Activated CD4-positive, alpha-beta memory T cell treated with anti-CD3 and anti-CD28 coated beads, Interleukin-2, amount 10 ng/mL, durations not matched to agents 7 days and 5 days (primary cell): Measurements from ENCODE around the gene FARS2. TPM values are rescaled to one million over a fixed set of nuclear protein-coding genes. Genes with fewer than 3 reads are reported as not detected.

Source experiments
- CTCF ChIA-PET: fragments of 350-600 bp; sonication (Branson Sonifier 250); formaldehyde crosslinking; loops from one replicate; lab custom pipeline; 2021; ENCODE audit warnings: antibody characterized with exemption, inconsistent platforms; lab: Charles Lee
- POLR2A ChIA-PET: fragments of 350-600 bp; sonication (Branson Sonifier 250); formaldehyde crosslinking; loops from one replicate; lab custom pipeline; 2021; ENCODE audit warnings: antibody characterized with exemption; lab: Charles Lee
- DNase-seq: peaks from one replicate; pipeline ENCODE4 v3.0.0-alpha.2; 2020
- H3K27ac Mint-ChIP-seq: one replicate; pipeline ENCODE4 v1.8.0; 2021; ENCODE audit warnings: mild to moderate bottlenecking, mixed read lengths
- H3K27me3 Mint-ChIP-seq: one replicate; pipeline ENCODE4 v1.8.0; 2021; ENCODE audit warnings: mixed read lengths
- H3K36me3 Mint-ChIP-seq: one replicate; pipeline ENCODE4 v1.8.0; 2021; ENCODE audit warnings: low read depth, mixed read lengths
- H3K4me1 Mint-ChIP-seq: one replicate; pipeline ENCODE4 v1.8.0; 2021; ENCODE audit warnings: mixed read lengths
- H3K4me3 Mint-ChIP-seq: one replicate; pipeline ENCODE4 v1.8.0; 2021; ENCODE audit warnings: mild to moderate bottlenecking, mixed read lengths
- H3K9me3 Mint-ChIP-seq: one replicate; pipeline ENCODE4 v1.8.0; 2021; ENCODE audit warnings: mixed read lengths
- total RNA-seq, 2 experiments: library from RNA; stranded (reverse); gene quantifications; one replicate each; pipeline ENCODE4 v1.2.3, GENCODE V29; 2021

Gene FARS2
- total RNA-seq, 2 experiments from 2014 or later = 17.6 to 18.7 TPM

DNA sequence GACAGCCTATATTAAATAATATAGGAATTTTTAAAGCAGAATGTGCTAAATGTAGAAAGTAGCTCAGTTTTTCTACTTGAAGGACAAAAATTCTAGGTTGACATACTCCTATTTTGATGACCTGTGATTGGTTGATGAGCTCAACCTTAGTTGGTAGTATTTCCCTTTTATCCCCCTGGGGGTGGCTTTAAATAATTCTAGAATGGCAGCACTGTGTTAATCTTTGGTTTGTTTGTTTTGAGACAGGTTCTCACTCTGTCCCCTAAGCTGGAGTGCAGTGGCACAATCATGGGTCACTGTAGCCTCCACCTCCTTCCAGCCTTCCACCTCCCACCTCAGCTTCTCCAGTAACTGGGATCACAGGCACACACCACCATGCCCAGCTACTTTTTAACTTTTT lies 29.2 kb downstream of the FARS2 start:
- CTCF ChIA-PET = interaction anchor here (2.2 kb wide), 1 partner anchor 12 kb away, joined by 8 read pairs; no protein-coding TSS in a partner anchor
- POLR2A ChIA-PET = interaction anchor here (0.9 to 1.5 kb wide), 5 partner anchors 9 to 30 kb away, joined by 3 to 6 read pairs (median 5); partner anchors contain the start of genes FARS2 and LYRM4
- no peak for DNase-seq
- Mint-ChIP-seq H3K4me3 (no peak overlapping the region), H3K9me3 (no peaks in the 10 kb centered on the region), H3K27ac (no peak overlapping the region), H3K4me1 (peaks cover 53% of the 10 kb centered on the region), H3K36me3 (peaks cover 7% of the 10 kb centered on the region), H3K27me3 (no peaks in the 10 kb centered on the region)

GRCh38 chr6:5292154-5292553 lies 30.8 kb downstream of the FARS2 start:
- H3K27me3 Mint-ChIP-seq = no peaks in the 10 kb centered on the region
- H3K4me3 Mint-ChIP-seq = no peak overlapping the region
- no peaks in the 10 kb centered on the region for H3K9me3 Mint-ChIP-seq
- no peak overlapping the region for H3K27ac Mint-ChIP-seq
- DNase-seq = no peak
- peaks cover 51% of the 10 kb centered on the region for H3K4me1 Mint-ChIP-seq
- ChIA-PET CTCF (interaction anchor here (1.5 kb wide), 1 partner anchor 11 kb away, joined by 3 read pairs; no protein-coding TSS in a partner anchor), POLR2A (no interaction called here)
- peaks cover 13% of the 10 kb centered on the region for H3K36me3 Mint-ChIP-seq

- CTCF ChIA-PET = no interaction called here
- peaks cover 42% of the 10 kb centered on the region for H3K4me1 Mint-ChIP-seq
- no peaks in the 10 kb centered on the region for H3K27me3 Mint-ChIP-seq
- DNase-seq = no peak
- peaks cover 9% of the 10 kb centered on the region for H3K36me3 Mint-ChIP-seq
- H3K27ac Mint-ChIP-seq = no peak overlapping the region
- H3K9me3 Mint-ChIP-seq = no peaks in the 10 kb centered on the region
- POLR2A ChIA-PET = no interaction called here
- H3K4me3 Mint-ChIP-seq = no peak overlapping the region
These were observed 32.4 kb downstream of the FARS2 start for GRCh38 chr6:5293692-5294091.

DNA sequence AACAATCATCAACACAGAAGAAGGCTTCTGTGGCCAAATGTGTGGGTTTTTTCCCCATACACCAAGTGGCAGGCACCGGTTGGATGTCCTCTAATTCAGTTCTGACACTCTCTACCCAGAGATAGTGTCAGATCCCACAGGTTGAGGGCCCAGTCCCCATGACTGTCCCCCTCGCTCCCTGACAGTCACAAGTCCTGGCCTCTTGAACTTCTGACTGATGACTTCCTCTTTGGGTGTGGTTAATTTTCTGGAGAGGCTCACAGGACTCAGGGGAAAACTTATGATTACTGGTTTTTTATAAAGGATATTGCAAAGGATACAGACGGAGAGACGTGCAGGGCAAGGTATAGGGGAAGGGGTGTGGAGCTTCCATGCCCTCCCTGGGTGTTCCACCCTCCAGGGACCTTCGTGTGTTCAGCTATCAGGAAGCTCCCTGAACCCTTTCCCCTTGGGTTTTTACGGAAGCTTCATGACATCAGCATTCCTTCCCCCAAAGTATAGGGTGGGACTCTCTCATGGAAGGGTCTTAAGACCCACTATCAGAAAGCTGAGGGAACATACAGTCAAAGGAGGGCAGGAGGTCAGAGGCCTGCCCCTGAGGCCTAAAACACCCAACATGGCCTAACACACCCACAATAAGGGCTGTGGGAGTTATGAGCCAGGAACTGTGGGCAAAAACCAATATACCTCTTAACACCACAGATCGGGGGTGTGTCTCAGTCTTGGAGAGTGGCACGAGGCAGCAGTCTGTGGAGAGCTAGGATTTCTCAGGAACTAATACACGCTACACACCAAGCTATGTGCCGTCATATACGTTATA lies 33.3 kb downstream of the FARS2 start:
- ChIA-PET POLR2A (interaction anchor here (0.8 to 1.6 kb wide), 2 partner anchors 9 to 15 kb away, joined by 3 to 5 read pairs; no protein-coding TSS in a partner anchor), CTCF (interaction anchor here (1.5 to 1.7 kb wide), 2 partner anchors 9 to 151 kb away, joined by 5 to 7 read pairs; no protein-coding TSS in a partner anchor)
- Mint-ChIP-seq H3K27me3 (no peaks in the 10 kb centered on the region), H3K36me3 (peaks cover 9% of the 10 kb centered on the region), H3K27ac (no peak overlapping the region), H3K4me1 (peaks cover 48% of the 10 kb centered on the region), H3K9me3 (no peaks in the 10 kb centered on the region), H3K4me3 (no peak overlapping the region)
- no peak for DNase-seq

- Mint-ChIP-seq H3K4me3 (no peak overlapping the region), H3K27me3 (no peaks in the 10 kb centered on the region), H3K36me3 (peaks cover 9% of the 10 kb centered on the region), H3K27ac (no peak overlapping the region), H3K4me1 (peaks cover 51% of the 10 kb centered on the region), H3K9me3 (no peaks in the 10 kb centered on the region)
- ChIA-PET CTCF (interaction anchor here (1.1 to 1.7 kb wide), 3 partner anchors 8 to 152 kb away, joined by 3 to 7 read pairs (median 5); no protein-coding TSS in a partner anchor), POLR2A (interaction anchor here (1.2 to 1.6 kb wide), 2 partner anchors 16 to 38 kb away, joined by 3 to 5 read pairs; no protein-coding TSS in a partner anchor)
- DNase-seq = no peak
These were observed 34.3 kb downstream of the FARS2 start for GRCh38 chr6:5295623-5296022.

GRCh38 chr6:5300206-5300764 lies 39.0 kb downstream of the FARS2 start:
- peaks cover 6% of the 10 kb centered on the region for H3K36me3 Mint-ChIP-seq
- no peaks in the 10 kb centered on the region for H3K27me3 Mint-ChIP-seq
- H3K27ac Mint-ChIP-seq = no peak overlapping the region
- H3K4me1 Mint-ChIP-seq = peaks cover 56% of the 10 kb centered on the region
- ChIA-PET CTCF (interaction anchor here (0.5 to 1.2 kb wide), 2 partner anchors 20 to 832 kb away, joined by 3 read pairs; no protein-coding TSS in a partner anchor), POLR2A (interaction anchor here (3.8 to 3.9 kb wide), 2 partner anchors 20 to 41 kb away, joined by 15 to 50 read pairs; partner anchors contain the start of genes FARS2 and LYRM4)
- no peak overlapping the region for H3K4me3 Mint-ChIP-seq
- no peak for DNase-seq
- H3K9me3 Mint-ChIP-seq = no peaks in the 10 kb centered on the region

DNA sequence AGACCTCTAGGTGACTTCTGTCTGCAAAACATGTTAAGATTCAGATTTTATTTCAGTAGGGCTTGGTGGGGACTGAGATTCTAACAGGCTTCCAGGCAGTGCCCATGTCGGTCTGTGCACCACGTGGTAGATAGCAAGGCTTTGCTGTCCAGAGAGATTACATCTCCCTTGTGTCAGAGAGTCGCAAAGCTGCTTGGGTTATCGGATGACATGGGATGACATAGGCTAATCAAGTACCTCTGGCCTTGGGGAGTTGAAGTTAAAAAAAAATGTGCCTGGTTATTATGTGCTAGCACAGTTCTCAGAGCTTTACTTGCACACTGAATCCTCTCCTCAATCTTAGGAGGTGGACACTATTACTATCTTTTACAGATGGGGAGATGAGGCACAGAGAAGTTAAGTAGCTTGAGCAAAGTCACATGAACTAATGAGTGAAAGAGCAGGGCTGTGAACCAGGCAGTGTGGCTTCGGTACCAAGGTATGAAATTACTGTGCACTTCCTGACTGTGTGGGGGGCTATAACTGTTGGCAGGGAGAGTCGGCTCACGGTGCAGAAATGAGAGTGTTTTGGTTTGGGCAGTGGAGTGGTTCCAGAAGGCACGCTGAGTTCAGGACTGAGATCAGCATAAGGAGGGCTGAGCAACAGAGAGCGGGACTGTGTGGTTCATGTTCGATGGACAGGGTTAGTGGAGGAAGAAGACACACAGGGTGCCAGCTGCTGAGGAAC lies 41.1 kb downstream of the FARS2 start:
- peak overlapping the region; percentile 87 for H3K27ac Mint-ChIP-seq
- POLR2A ChIA-PET = interaction anchor here (0.9 to 3.8 kb wide), 12 partner anchors 12 to 159 kb away, joined by 3 to 50 read pairs (median 7); partner anchors contain the start of genes FARS2 and LYRM4
- no peaks in the 10 kb centered on the region for H3K36me3 Mint-ChIP-seq
- H3K4me1 Mint-ChIP-seq = peaks cover 49% of the 10 kb centered on the region
- peak; percentile 69 for DNase-seq
- H3K9me3 Mint-ChIP-seq = no peaks in the 10 kb centered on the region
- H3K27me3 Mint-ChIP-seq = no peaks in the 10 kb centered on the region
- peak overlapping the region; percentile 62 for H3K4me3 Mint-ChIP-seq
- CTCF ChIA-PET = interaction anchor here (0.6 to 3.1 kb wide), 38 partner anchors 7 to 199 kb away, joined by 3 to 72 read pairs (median 8); partner anchors contain the start of genes FARS2 and LYRM4

GRCh38 chr6:5302995-5303622 lies 41.8 kb downstream of the FARS2 start:
- Mint-ChIP-seq H3K27ac (peak overlapping the region; percentile 87), H3K4me3 (peak overlapping the region; percentile 62), H3K36me3 (peaks cover 2% of the 10 kb centered on the region), H3K4me1 (peaks cover 47% of the 10 kb centered on the region), H3K9me3 (no peaks in the 10 kb centered on the region), H3K27me3 (no peaks in the 10 kb centered on the region)
- peak; percentile 78 for DNase-seq
- ChIA-PET CTCF (interaction anchor here (0.6 to 3.1 kb wide), 41 partner anchors 8 to 163 kb away, joined by 3 to 72 read pairs (median 7); partner anchors contain the start of genes FARS2 and LYRM4), POLR2A (interaction anchor here (0.7 to 3.8 kb wide), 14 partner anchors 13 to 159 kb away, joined by 3 to 50 read pairs (median 6); partner anchors contain the start of genes FARS2 and LYRM4)

- no peaks in the 10 kb centered on the region for H3K27me3 Mint-ChIP-seq
- CTCF ChIA-PET = interaction anchor here (0.6 to 3.1 kb wide), 27 partner anchors 9 to 164 kb away, joined by 3 to 72 read pairs (median 9); partner anchors contain the start of genes FARS2 and LYRM4
- H3K4me1 Mint-ChIP-seq = peaks cover 45% of the 10 kb centered on the region
- peak overlapping the region; percentile 87 for H3K27ac Mint-ChIP-seq
- POLR2A ChIA-PET = interaction anchor here (0.7 to 3.8 kb wide), 12 partner anchors 13 to 160 kb away, joined by 3 to 50 read pairs (median 7); partner anchors contain the start of genes FARS2 and LYRM4
- no peaks in the 10 kb centered on the region for H3K9me3 Mint-ChIP-seq
- peaks cover 3% of the 10 kb centered on the region for H3K36me3 Mint-ChIP-seq
- no peak for DNase-seq
- no peak overlapping the region for H3K4me3 Mint-ChIP-seq
These were observed 42.4 kb downstream of the FARS2 start for GRCh38 chr6:5303682-5304081.

- H3K27ac Mint-ChIP-seq = no peak overlapping the region
- H3K27me3 Mint-ChIP-seq = no peaks in the 10 kb centered on the region
- peaks cover 3% of the 10 kb centered on the region for H3K36me3 Mint-ChIP-seq
- ChIA-PET CTCF (interaction anchor here (2.0 kb wide), 1 partner anchor 162 kb away, joined by 12 read pairs; no protein-coding TSS in a partner anchor), POLR2A (no interaction called here)
- H3K4me3 Mint-ChIP-seq = no peak overlapping the region
- no peak for DNase-seq
- H3K4me1 Mint-ChIP-seq = peaks cover 26% of the 10 kb centered on the region
- no peaks in the 10 kb centered on the region for H3K9me3 Mint-ChIP-seq
These were observed 44.8 kb downstream of the FARS2 start for GRCh38 chr6:5305968-5306626.

- Mint-ChIP-seq H3K27ac (no peak overlapping the region), H3K9me3 (no peaks in the 10 kb centered on the region)
- CTCF ChIA-PET = interaction anchor here (1.2 kb wide), 1 partner anchor 163 kb away, joined by 4 read pairs; no protein-coding TSS in a partner anchor
These were observed 45.7 kb downstream of the FARS2 start for GRCh38 chr6:5307058-5307457.

More at GRCh38 chr6:5307058-5307457, 45.7 kb downstream of the FARS2 start:
- no peak for DNase-seq
- POLR2A ChIA-PET = no interaction called here
- Mint-ChIP-seq H3K36me3 (peaks cover 3% of the 10 kb centered on the region), H3K4me1 (peaks cover 18% of the 10 kb centered on the region), H3K4me3 (no peak overlapping the region), H3K27me3 (no peaks in the 10 kb centered on the region)
